Measurements from ENCODE around the gene RPS15.

DNA sequence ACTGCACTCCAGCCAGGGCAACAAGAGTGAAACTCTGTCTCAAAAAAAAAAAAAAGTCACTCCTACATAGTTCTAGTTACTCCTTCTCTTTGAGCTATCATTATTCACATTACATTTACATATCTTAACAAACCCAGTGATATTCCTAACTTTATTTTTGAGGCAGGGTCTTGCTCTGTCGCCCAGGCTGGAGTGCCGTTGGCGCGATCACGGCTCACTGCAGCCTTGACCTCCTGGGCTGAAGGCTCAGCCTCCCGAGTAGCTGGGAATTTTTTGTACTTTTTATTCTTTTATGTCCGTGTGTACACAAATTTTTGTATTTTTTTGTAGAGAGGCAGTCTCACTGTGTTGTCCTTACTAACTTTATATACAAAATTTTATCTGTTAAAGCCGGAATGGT, 587 bp upstream of the RPS15 start:
- TF ChIP-seq, protein P1, sequence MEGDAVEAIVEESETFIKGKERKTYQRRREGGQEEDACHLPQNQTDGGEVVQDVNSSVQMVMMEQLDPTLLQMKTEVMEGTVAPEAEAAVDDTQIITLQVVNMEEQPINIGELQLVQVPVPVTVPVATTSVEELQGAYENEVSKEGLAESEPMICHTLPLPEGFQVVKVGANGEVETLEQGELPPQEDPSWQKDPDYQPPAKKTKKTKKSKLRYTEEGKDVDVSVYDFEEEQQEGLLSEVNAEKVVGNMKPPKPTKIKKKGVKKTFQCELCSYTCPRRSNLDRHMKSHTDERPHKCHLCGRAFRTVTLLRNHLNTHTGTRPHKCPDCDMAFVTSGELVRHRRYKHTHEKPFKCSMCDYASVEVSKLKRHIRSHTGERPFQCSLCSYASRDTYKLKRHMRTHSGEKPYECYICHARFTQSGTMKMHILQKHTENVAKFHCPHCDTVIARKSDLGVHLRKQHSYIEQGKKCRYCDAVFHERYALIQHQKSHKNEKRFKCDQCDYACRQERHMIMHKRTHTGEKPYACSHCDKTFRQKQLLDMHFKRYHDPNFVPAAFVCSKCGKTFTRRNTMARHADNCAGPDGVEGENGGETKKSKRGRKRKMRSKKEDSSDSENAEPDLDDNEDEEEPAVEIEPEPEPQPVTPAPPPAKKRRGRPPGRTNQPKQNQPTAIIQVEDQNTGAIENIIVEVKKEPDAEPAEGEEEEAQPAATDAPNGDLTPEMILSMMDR (conservative IDR thresholded peaks at IDR 0.05 in 1 of 2, IDR thresholded peaks at IDR 0.05 in 1 of 2; ENCODE audit: extremely low read depth in 1 of 2, insufficient read depth in 1 of 2, low read depth in 1 of 2, low read length in 2 of 2), result no peak
- no peak for TF ChIP-seq EZH2 (IDR thresholded peaks at IDR 0.05; ENCODE audit: borderline replicate concordance, low read length)
